HG03571 (cell line): ENCODE measurements around the gene MYLK2.
A peak's percentile ranks its signal among the peaks of the same experiment; 100 is the strongest.

Experiments
- ATAC-seq: cut with Tn5 transposase; IDR thresholded peaks from one replicate; pipeline ENCODE4 v1.9.1; 2021; ENCODE audit not compliant: unreplicated experiment

Gene MYLK2

DNA sequence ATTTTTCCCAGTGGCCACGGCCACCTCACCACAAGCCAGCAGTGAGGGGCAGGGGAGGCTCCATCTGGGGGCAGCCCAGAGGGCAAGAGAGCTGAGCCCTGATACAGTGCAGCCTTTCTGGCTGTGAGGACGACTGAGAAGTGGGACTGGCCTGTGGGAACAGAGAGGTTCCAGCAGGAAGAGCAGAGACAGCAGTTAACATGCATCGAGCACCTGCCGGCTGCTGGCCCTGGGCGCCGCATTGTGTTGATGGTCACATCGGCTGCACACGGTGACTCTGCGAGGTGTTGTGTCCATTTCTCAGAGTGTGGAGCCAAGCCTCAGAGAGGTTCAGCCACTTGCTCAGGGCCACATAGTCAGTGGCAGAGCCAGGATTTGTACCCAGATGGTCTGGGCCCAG, 16.4 kb downstream of the MYLK2 start:
- ATAC-seq, result no peak

GRCh38 chr20:31835977-31836852, 17.1 kb downstream of the MYLK2 start:
- ATAC-seq, result peak; percentile 47

DNA sequence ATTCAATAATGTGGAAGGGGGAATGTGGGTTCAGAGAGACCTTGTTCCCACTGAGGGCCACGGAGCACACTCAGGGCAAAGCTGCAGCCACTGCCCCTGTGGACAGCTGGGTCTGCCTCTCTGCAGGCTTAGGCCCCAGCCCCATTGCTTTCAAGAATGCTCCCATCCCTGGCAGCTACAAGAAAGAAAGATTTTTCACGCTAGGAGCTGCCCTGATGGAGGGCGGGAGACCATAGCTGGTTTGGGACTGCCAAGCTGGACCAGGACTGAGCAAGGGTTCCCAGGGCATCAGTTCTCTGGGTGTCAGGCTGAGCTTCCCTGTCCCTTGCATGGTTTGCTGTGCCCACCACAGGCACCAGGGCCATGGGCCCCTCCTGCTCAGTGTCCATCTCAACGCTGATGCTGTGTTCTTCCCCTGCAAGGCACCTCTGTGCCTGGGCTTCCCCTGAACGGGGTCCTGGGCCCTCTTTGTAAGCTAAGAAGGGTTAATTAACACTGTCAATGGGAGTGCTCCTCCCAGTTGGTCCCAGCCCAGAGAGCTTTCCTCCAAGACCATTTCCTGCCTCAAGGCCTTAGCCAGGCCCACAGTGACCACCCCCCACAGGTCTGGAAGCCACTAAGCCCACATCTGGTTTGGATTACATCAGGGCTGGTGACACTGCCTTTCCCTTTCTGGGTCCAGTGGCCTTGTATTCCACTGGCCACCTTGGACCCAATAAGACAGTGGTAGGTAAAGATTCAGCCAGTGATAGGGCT, 17.9 kb downstream of the MYLK2 start:
- no peak for ATAC-seq

GRCh38 chr20:31837896-31838397, 18.8 kb downstream of the MYLK2 start:
- ATAC-seq, result no peak

- ATAC-seq, result no peak
Measured at GRCh38 chr20:31838646-31839292, 19.6 kb downstream of the MYLK2 start.

DNA sequence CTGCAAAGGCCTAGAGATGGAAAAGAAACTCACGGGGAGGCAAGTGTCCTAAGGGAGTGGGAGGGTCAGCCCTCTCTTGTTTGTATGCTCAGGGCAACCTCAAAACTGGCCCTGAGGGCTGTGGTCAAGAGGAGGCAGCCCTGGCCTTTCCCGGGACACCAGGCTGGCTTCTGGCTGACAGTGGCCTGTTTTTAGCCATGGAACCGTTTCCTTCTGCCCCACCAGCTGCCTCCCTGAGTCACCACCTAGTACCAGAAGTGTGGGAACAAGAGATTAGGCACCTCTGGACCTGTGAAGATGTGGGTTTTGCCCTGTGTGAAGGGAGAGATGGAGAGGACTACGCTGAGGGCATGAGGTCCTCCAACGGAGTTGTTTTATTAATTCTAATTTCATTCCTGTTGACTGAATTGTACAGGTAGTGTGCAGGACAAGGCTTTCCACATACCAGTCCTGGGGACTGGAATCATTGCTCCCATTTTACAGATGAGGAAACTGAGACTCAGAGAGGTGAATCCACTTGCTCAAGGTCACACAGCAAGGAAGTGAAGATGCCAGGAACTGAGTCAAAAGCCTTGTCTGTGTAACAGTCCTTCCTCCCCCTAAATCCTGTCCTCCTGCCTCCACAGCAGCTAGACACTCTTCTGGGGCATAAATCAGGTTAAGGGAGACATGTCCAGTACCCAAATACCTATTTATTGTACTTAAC, 20.8 kb downstream of the MYLK2 start:
- no peak for ATAC-seq

GRCh38 chr20:31840906-31841816, 22.0 kb downstream of the MYLK2 start:
- no peak for ATAC-seq

DNA sequence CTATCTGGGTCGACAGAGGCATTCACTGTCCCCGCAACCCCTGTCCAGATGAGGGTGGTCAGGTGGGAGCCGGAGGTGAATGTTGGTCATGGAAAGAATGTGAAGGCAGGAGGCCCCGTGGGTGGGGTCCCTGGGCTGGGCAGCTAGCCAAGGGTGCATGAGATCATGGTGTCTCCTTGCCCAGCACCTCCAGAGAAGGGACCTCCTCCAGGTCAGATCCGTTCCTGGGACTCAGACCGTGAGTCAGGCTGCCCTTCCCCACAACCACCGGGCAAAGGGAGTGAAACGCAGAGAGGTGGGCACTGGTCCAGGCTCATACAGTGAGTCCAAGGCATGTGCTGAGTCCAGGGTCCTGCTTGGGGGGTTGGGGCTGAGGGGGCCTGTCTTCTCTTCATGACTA, 22.8 kb downstream of the MYLK2 start:
- ATAC-seq, result no peak

- no peak for ATAC-seq
Measured at GRCh38 chr20:31842471-31843157, 23.5 kb downstream of the MYLK2 start.

- ATAC-seq, result no peak
Measured at GRCh38 chr20:31843288-31843687, 24.1 kb downstream of the MYLK2 start.

GRCh38 chr20:31843881-31844280, 24.7 kb downstream of the MYLK2 start:
- no peak for ATAC-seq

- no peak for ATAC-seq
Measured at GRCh38 chr20:31844737-31845299, 25.7 kb downstream of the MYLK2 start.

DNA sequence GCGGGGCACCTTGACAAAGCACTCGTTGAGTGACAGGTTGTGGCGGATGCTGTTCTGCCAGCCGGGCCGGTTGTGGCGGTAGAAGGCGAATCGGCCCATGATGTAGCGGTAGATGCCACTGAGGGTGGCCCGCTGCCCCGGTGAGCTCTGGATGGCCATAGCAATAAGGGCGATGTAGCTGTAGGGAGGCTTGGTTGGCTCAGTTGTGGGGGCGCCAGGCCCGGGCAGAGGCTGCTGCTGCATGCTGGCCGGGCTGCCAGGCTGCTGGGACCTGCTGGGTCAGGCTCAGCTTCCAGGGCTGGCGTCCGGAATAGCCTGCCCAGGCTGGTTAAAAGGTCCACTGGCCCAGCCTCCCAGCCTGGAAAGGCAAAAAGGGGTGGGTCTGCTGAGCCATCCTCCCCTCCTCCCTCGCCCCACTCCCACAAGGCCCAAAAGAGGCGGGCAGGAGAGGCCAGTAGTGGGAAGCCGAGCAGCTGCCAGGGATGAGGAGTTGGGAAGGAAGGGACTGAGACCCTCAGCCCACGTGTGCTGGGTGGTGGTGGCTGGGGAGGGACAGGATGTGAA, 26.2 kb downstream of the MYLK2 start, which contains the start of gene FOXS1:
Gene FOXS1, minus strand, starts transcription at position 305 of the 564 bp plus-strand sequence. Its CDS starts 62 bp downstream, at position 243.
- ATAC-seq, result no peak

- no peak for ATAC-seq
Measured at GRCh38 chr20:31846793-31847138, 27.6 kb downstream of the MYLK2 start.

DNA sequence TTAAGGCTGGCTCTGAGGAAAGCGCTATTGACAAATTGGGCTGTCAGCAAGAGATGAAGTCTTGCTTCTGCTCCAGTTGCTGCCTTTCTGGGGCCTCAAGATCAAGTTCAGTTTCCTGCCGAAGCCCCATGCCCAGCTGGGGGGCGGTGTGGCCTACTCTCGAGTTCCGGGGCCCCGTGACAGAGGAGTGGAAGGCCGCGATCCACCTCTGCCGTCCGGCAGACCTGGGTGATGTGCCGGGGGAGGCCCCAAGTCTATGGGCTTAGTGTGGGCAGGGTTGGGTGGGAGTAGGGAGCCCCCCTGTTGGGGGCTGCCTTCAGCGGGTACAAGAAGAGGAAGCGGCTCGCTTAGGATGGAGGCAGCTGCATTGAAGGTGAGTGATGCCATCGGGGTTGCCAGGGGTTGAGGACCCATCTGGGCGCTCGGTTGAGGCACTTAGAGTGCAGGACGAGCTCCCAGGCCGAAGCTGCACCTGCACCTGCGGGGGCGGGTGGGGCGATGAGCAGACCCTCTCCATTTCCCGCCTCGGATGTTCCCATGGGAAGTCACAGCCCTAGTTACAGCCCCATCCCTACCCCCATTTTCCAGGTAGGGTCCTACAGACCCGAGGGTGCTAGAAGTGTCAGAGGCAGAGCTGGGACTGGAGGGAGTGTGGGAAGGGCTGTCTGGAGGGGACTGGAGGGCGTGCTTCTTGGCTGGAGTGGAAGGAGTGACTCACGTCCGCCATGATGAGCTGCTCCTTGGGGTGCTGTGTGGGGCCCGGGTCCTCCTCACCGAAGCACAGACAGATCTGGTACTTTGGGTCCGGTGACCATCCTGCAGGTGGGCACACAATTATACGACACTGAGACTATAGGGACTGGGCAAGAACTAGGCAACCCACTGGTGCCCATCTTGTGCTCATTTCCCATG, 29.2 kb downstream of the MYLK2 start:
- ATAC-seq, result no peak

GRCh38 chr20:31849306-31849930, 30.3 kb downstream of the MYLK2 start:
- no peak for ATAC-seq
